Ectodermal cell (in vitro differentiated cells): ENCODE results near the gene SIRPD.

Experiments
- H3K27ac ChIP-seq: 2 replicates; pipeline ENCODE4 v1.7.0; 2013; ENCODE audit warnings: mild to moderate bottlenecking, low read depth, low read length; ENCODE audit not compliant: insufficient read depth, poor library complexity, severe bottlenecking
- H3K27me3 ChIP-seq: 2 replicates; pipeline ENCODE4 v1.7.0; 2013; ENCODE audit warnings: mild to moderate bottlenecking, low read length; ENCODE audit not compliant: insufficient read depth, control insufficient read depth, poor library complexity, severe bottlenecking
- H3K36me3 ChIP-seq: one replicate; pipeline ENCODE4 v1.7.0; 2013; ENCODE audit warnings: low read length; ENCODE audit not compliant: control insufficient read depth, insufficient read depth
- H3K4me1 ChIP-seq: one replicate; pipeline ENCODE4 v1.7.0; 2013; ENCODE audit warnings: low read length; ENCODE audit not compliant: control insufficient read depth, insufficient read depth
- H3K4me3 ChIP-seq: 2 replicates; pipeline ENCODE4 v1.7.0; 2013; ENCODE audit warnings: low read depth, low read length, control low read depth; ENCODE audit not compliant: insufficient read depth
- H3K9me3 ChIP-seq: 2 replicates; pipeline ENCODE4 v1.7.0; 2013; ENCODE audit warnings: mild to moderate bottlenecking, low read length, moderate library complexity; ENCODE audit not compliant: control insufficient read depth
- WGBS, 2 experiments: methylation state at CpG; one replicate each; pipeline ENCODE4 v1.1.7; 2013; ENCODE audit warnings: missing lambda C conversion rate in 2 of 2; 5-methylcytosine and 5-hydroxymethylcytosine counted together

SIRPD gene

DNA sequence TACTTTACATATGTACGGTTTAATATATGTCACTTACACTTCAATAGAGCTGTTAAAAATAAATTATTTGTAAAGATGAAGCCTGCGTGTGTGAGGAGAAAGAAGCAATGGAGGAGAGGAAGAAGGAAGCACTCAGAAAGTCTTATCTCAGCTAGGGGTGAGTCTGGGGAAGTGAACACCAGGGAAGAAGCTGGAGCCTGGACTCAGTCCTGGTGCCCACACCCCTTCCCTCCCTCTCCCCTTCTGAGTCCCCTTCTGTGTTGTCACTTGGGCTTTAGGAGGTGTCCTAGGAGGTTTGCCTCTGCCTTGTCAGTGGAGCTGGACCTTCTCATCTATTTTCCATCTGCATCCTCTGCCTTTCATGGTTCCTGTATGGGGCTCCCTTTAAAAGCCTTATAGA, 68.2 kb downstream of the SIRPD start:
- H3K9me3 ChIP-seq = no peaks in the 10 kb centered on the region
- no peaks in the 10 kb centered on the region for H3K36me3 ChIP-seq
- H3K27ac ChIP-seq = no peak overlapping the region
- H3K27me3 ChIP-seq = peaks cover 4% of the 10 kb centered on the region
- H3K4me1 ChIP-seq = no peaks in the 10 kb centered on the region
- 89% methylated on average over 1 to 2 of the region's 2 CpGs for WGBS, 2 experiments
- H3K4me3 ChIP-seq = no peak overlapping the region

GRCh38 chr20:1486566-1486965, 70.9 kb downstream of the SIRPD start:
- 83 to 85% methylated on average over 1 of the region's 2 CpGs for WGBS, 2 experiments
- peaks cover 4% of the 10 kb centered on the region for H3K27me3 ChIP-seq
- H3K9me3 ChIP-seq = no peaks in the 10 kb centered on the region

GRCh38 chr20:1484438-1485116, 72.9 kb downstream of the SIRPD start:
- Histone ChIP-seq H3K27ac (no peak overlapping the region), H3K27me3 (peaks cover 4% of the 10 kb centered on the region), H3K4me3 (no peak overlapping the region), H3K36me3 (no peaks in the 10 kb centered on the region), H3K9me3 (no peaks in the 10 kb centered on the region), H3K4me1 (no peaks in the 10 kb centered on the region)
- WGBS, 2 experiments = 89% methylated on average over 4 to 5 of the region's 5 CpGs

More at GRCh38 chr20:1486566-1486965, 70.9 kb downstream of the SIRPD start:
- Histone ChIP-seq H3K4me3 (no peak overlapping the region), H3K36me3 (no peaks in the 10 kb centered on the region), H3K4me1 (no peaks in the 10 kb centered on the region), H3K27ac (no peak overlapping the region)
